Kidney tubule cell (primary cell): Measurements from ENCODE around the gene CNTN4.

Experiments used
- DNase-seq: peaks from one replicate; pipeline ENCODE4 v3.0.0-alpha.2; 2018; ENCODE audit warnings: low spot score

CNTN4 gene

DNA sequence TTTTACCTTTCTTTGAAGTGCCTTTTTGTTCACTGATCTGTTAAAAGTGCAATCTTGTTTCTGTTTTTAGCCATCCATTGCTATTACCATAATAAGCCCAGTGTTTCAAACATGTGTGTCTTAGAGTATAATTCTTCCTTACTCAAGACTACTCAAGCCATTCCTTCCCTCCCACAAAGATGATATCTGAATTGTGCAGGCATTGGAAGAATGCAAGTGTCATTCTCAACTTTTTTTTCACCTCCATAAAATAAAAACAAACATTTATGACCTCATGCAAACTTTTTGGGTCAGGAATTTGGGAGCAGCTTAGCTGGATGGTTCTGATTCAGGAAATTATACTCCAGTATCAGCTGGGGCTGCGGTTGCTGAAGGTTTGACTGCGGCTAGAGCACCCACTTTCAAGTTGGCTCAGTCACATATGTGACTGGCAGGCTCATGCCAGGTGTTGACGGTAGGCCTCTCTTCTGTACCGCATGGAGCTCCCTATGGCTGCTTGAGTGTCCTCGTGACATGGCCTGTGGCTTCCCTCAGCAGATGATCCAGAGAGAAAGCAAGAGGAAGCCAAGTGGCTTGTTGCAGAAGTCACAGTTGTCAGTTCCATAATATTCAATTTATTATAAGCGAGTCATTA lies 490.8 kb downstream of the CNTN4 start:
- DNase-seq: no peak

GRCh38 chr3:2595486-2595885 lies 496.8 kb downstream of the CNTN4 start:
- no peak for DNase-seq

DNA sequence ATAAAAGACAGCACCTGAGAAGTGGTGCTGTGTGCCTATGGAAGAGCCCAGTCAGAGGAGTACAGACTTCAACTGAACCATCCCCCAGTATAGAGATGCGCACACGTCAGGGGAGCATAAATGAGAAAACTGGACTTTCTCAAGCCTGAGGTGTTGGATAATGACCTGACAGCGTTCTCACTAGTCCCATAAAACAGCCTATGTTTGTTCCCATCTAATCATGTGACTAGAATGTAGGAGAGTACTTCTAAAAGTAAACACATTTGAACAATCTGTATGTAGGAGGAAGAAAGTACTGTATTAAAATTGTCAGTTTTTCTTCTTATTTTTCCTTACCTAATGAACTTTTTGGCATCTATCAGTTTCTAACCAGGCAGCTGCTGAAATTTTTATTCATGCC lies 498.9 kb downstream of the CNTN4 start:
- no peak for DNase-seq

GRCh38 chr3:2599471-2599870 lies 500.8 kb downstream of the CNTN4 start:
- DNase-seq: no peak

- DNase-seq: no peak
These were observed 505.1 kb downstream of the CNTN4 start for GRCh38 chr3:2603692-2604289.

- no peak for DNase-seq
These were observed 515.9 kb downstream of the CNTN4 start for GRCh38 chr3:2614578-2614977.

GRCh38 chr3:2615080-2615479 lies 516.4 kb downstream of the CNTN4 start:
- no peak for DNase-seq

GRCh38 chr3:2623436-2623835 lies 524.8 kb downstream of the CNTN4 start:
- peak; percentile 78 for DNase-seq

- DNase-seq: no peak
These were observed 529.5 kb downstream of the CNTN4 start for GRCh38 chr3:2628117-2628516.

DNA sequence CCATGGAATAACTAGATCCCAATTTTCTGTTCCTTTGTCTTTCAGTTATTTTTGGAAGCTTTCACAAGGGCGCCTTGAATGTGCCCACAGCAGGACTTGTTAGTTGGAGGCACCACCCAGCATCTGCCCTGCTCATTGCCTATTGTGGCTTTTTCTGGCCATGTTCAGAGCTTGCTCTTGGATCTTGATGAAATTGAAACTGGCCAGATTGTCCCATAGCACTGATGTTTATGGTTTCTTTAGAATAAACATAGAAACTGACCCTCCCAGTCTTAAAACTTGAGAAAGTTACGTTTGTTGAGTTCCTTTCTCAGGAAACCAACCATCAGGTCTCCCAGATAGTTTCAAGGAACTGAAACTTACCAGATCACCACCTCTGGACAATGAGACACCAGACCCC lies 536.8 kb downstream of the CNTN4 start:
- DNase-seq: no peak

- DNase-seq: no peak
These were observed 544.9 kb downstream of the CNTN4 start for GRCh38 chr3:2643606-2644005.

DNA sequence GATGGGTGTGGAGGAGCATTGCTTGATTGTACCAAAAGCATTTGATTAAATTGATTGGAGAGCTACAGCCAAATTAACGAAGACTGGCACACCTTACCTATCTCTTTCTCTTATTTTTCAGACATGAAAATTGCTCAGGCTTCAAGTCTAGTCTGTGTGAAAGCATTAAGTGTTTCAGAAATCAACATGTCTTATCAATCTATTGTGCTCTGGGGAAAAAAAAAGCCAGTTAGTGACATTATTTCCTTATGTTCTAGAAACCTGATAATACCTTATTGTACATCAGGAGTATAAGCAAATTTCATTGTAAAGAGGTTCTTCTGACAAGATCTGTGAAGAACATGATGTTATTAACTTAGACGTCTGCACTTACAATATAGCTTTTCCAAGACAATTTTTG lies 546.3 kb downstream of the CNTN4 start:
- DNase-seq: no peak

DNA sequence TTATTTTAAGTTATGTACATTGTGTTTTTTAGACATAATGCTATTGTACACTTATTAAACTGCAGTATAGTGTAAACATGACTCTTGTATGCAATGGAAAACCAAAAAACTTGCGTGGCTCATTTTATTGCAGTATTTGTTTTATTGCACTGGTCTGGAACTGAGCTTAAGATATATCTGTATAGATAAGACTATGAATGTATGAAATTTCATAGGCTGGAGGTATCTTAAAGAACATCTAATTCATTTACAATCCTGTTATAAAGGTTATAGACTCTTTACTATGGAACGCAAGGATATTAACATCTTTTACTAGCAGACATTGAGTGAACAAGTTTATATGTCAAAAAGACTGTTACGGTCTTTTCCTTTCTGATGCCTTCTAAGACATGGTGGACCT lies 552.1 kb downstream of the CNTN4 start:
- DNase-seq: no peak

GRCh38 chr3:2652386-2652785 lies 553.7 kb downstream of the CNTN4 start:
- no peak for DNase-seq

GRCh38 chr3:2653706-2654105 lies 555.0 kb downstream of the CNTN4 start:
- DNase-seq: no peak

DNA sequence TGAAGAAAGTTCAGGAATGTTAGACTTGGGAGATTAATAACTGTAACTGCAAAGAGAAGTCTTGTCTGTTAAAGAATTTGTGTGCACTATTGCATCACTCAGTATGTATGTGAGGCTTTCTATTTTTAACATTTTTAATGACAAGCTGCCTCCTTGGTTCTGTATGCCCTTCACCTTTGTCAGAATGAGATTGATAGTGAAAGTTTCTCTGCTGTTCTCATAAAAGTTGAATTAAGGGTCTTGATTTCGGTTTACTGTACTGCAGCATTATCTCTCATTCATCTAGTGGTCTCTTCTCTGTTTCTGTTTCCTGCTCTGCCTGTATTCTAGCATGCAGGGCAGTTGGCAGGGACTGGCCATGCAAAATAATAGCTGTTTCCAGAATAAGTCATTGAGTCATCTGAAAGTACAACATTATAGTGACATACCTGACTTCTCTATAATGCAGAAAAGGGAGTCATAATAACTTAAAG lies 556.6 kb downstream of the CNTN4 start:
- DNase-seq: peak; percentile 46

GRCh38 chr3:2656806-2657777 lies 558.4 kb downstream of the CNTN4 start:
- DNase-seq: no peak

DNA sequence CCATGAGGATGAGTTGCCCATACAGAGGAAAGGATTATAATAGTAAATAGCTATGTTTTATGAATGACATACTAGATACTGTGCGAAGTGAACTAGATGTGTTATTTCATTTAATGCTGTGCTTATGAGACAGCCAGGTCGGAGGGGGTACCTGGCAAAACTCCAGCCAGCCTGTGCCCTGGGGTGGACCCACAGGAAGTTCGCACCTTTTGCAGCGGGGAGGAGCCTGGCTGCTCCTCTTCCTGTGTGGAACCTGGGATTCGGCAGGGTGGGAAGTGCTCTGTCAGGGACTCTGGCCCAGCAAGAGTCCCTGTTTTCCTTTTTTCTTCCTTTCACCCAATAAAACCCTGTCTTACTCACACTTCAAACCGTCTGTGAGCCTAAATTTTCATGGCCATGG lies 559.3 kb downstream of the CNTN4 start:
- no peak for DNase-seq

DNA sequence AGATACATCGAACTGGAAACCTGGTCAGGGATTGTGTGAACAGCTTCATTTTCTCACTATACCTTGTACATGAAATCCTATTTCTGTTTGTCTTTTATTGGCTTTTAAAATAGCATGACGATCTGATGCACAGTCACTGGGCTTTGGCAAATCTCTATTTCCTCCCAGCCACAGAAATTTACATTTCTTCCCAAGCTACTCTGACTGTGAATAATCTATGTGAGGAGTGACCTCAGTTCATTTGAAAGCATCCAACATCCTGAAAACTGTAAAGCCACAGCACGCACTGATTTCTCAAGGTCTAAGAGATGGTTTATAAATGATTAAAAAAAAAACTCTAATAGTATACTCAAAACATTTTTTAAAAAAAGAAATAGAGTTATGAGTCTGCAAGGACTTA lies 561.2 kb downstream of the CNTN4 start:
- DNase-seq: no peak

GRCh38 chr3:2661078-2661477 lies 562.4 kb downstream of the CNTN4 start:
- no peak for DNase-seq

DNA sequence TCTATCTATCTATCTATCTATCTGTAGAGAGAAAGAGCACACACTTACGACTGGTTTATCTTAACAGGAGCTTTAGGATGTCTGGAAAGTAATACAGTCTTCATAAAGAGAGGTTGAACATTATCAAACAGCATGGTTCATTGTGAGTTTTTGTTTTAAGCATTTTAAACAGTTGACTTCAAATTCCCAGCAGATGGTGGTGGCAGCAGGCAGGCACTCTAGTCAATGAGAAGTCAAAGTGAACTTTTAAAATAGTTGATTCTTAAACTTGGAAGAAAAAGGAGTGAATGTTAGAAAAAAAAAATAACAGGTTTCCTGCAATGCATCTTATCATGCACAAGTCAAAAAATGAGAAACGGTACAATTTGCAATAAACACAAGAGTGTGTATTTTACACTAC lies 578.8 kb downstream of the CNTN4 start:
- no peak for DNase-seq

- DNase-seq: no peak
These were observed 581.6 kb downstream of the CNTN4 start for GRCh38 chr3:2680236-2680635.

DNA sequence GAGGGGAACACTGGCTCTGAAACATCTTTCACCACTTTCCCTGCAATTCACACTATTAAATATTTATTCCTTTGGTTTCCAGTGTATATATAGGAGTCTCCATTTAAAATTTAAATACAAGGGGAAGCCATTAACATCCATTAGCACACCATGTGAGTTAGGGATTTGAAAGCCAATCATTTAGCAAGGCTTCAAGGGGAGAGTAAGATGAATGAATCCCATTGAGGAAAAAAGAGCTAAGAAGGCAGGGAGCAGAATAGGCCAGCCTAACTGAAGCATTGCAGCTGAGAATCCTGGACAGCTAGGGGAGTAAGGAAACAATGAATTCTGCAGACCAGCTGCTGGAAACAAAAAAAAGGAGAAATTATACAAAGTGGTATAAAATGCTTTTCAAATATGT lies 585.4 kb downstream of the CNTN4 start:
- DNase-seq: no peak
